ENCODE data around the gene CEP164. TPM values are rescaled to one million over a fixed set of nuclear protein-coding genes. Genes with fewer than 3 reads are reported as not detected.

The CEP164 gene
- total RNA-seq, 1 donor from 2014 or later, result 16.7 TPM

GRCh38 chr11:117366875-117367274, 39.2 kb downstream of the CEP164 start:
- no peak for ATAC-seq

- ATAC-seq, result no peak
Observed at GRCh38 chr11:117369534-117369933, 41.9 kb downstream of the CEP164 start.

GRCh38 chr11:117371453-117371852, 43.8 kb downstream of the CEP164 start:
- no peak for ATAC-seq

- no peak for ATAC-seq
Observed at GRCh38 chr11:117374316-117375055, 46.8 kb downstream of the CEP164 start.

- no peak for ATAC-seq
Observed at GRCh38 chr11:117375960-117376359, 48.3 kb downstream of the CEP164 start.

GRCh38 chr11:117376517-117376916, 48.9 kb downstream of the CEP164 start:
- no peak for ATAC-seq

- ATAC-seq, result peak; percentile 71
Observed at GRCh38 chr11:117378976-117379865, 51.6 kb downstream of the CEP164 start.

GRCh38 chr11:117380676-117381075, 53.0 kb downstream of the CEP164 start:
- ATAC-seq, result no peak

GRCh38 chr11:117381481-117382387, 54.1 kb downstream of the CEP164 start:
- no peak for ATAC-seq

GRCh38 chr11:117382746-117383145, 55.1 kb downstream of the CEP164 start:
- no peak for ATAC-seq

GRCh38 chr11:117384045-117384444, 56.4 kb downstream of the CEP164 start:
- ATAC-seq, result peak; percentile 97

GRCh38 chr11:117385471-117385870, 57.8 kb downstream of the CEP164 start:
- ATAC-seq, result no peak

GRCh38 chr11:117385906-117386305, 58.3 kb downstream of the CEP164 start:
- no peak for ATAC-seq

- no peak for ATAC-seq
Observed at GRCh38 chr11:117387992-117388755, 60.5 kb downstream of the CEP164 start.

- ATAC-seq, result no peak
Observed at GRCh38 chr11:117390743-117391142, 63.1 kb downstream of the CEP164 start.

- no peak for ATAC-seq
Observed at GRCh38 chr11:117391181-117391580, 63.5 kb downstream of the CEP164 start.

GRCh38 chr11:117392001-117392690, 64.5 kb downstream of the CEP164 start:
- no peak for ATAC-seq

- no peak for ATAC-seq
Observed at GRCh38 chr11:117392979-117393378, 65.3 kb downstream of the CEP164 start.

- no peak for ATAC-seq
Observed at GRCh38 chr11:117394221-117394925, 66.7 kb downstream of the CEP164 start.

- no peak for ATAC-seq
Observed at GRCh38 chr11:117395476-117395875, 67.8 kb downstream of the CEP164 start.

- peak; percentile 11 for ATAC-seq
Observed at GRCh38 chr11:117396970-117397369, 69.3 kb downstream of the CEP164 start.

All from esophagus mucosa (tissue), 1 donor.